Activated CD4-positive, alpha-beta T cell treated with anti-CD3 and anti-CD28 coated beads, Interleukin-2, Interleukin-6, amounts not matched to agents 100 ng/mL and 50 ng/mL, durations not matched to agents 16 hours and 8 hours (primary cell): ENCODE results near the gene PPIE.

ENCODE experiments used
- DNase-seq: peaks from one replicate; pipeline ENCODE4 v3.0.0-alpha.2; 2020

PPIE gene

GRCh38 chr1:39721664-39722063, 17.0 kb upstream of the PPIE start:
- DNase-seq: no peak

GRCh38 chr1:39722495-39722894, 16.2 kb upstream of the PPIE start:
- DNase-seq: no peak

GRCh38 chr1:39726600-39726999, 12.1 kb upstream of the PPIE start:
- no peak for DNase-seq

- DNase-seq: peak; percentile 44
Measured at GRCh38 chr1:39727221-39727931, 11.3 kb upstream of the PPIE start.

- DNase-seq: no peak
Measured at GRCh38 chr1:39727932-39728317, 10.8 kb upstream of the PPIE start.

- DNase-seq: no peak
Measured at GRCh38 chr1:39729030-39729429, 9.7 kb upstream of the PPIE start.

- DNase-seq: no peak
Measured at GRCh38 chr1:39729842-39730241, 8.8 kb upstream of the PPIE start.

- DNase-seq: no peak
Measured at GRCh38 chr1:39732730-39733129, 6.0 kb upstream of the PPIE start.

- no peak for DNase-seq
Measured at GRCh38 chr1:39733161-39733560, 5.5 kb upstream of the PPIE start.

- DNase-seq: no peak
Measured at GRCh38 chr1:39735731-39736130, 3.0 kb upstream of the PPIE start.

GRCh38 chr1:39737546-39738169, 1.0 kb upstream of the PPIE start:
- peak; percentile 53 for DNase-seq

GRCh38 chr1:39745016-39745670, 6.5 kb downstream of the PPIE start:
- no peak for DNase-seq

- no peak for DNase-seq
Measured at GRCh38 chr1:39751595-39751994, 12.9 kb downstream of the PPIE start.

GRCh38 chr1:39752703-39753102, 14.0 kb downstream of the PPIE start:
- DNase-seq: no peak

- no peak for DNase-seq
Measured at GRCh38 chr1:39753132-39754025, 14.7 kb downstream of the PPIE start.

- no peak for DNase-seq
Measured at GRCh38 chr1:39754026-39754570, 15.4 kb downstream of the PPIE start.

GRCh38 chr1:39754906-39755504, 16.3 kb downstream of the PPIE start:
- no peak for DNase-seq

GRCh38 chr1:39755965-39756659, 17.4 kb downstream of the PPIE start:
- DNase-seq: no peak

- DNase-seq: no peak
Measured at GRCh38 chr1:39757501-39757900, 18.8 kb downstream of the PPIE start.

- no peak for DNase-seq
Measured at GRCh38 chr1:39758556-39759435, 20.1 kb downstream of the PPIE start.

- no peak for DNase-seq
Measured at GRCh38 chr1:39759436-39759726, 20.7 kb downstream of the PPIE start.
